HG03469 (cell line): ENCODE results near the gene TMEM184B.

Experiments
- ATAC-seq: cut with Tn5 transposase; IDR thresholded peaks from one replicate; pipeline ENCODE4 v1.9.1; 2021; ENCODE audit warnings: mild to moderate bottlenecking, moderate library complexity, moderate number of reproducible peaks; ENCODE audit not compliant: unreplicated experiment

TMEM184B gene

GRCh38 chr22:38228873-38229740, 43.7 kb downstream of the TMEM184B start:
- no peak for ATAC-seq

- no peak for ATAC-seq
Measured at GRCh38 chr22:38228326-38228872, 44.4 kb downstream of the TMEM184B start.

- no peak for ATAC-seq
Measured at GRCh38 chr22:38226853-38227649, 45.8 kb downstream of the TMEM184B start.

GRCh38 chr22:38223289-38223960, 49.4 kb downstream of the TMEM184B start:
- no peak for ATAC-seq

GRCh38 chr22:38222797-38223119, 50.1 kb downstream of the TMEM184B start:
- no peak for ATAC-seq

- no peak for ATAC-seq
Measured at GRCh38 chr22:38221908-38222796, 50.7 kb downstream of the TMEM184B start.

GRCh38 chr22:38221407-38221806, 51.4 kb downstream of the TMEM184B start:
- no peak for ATAC-seq

GRCh38 chr22:38220653-38221386, 52.0 kb downstream of the TMEM184B start:
- ATAC-seq: no peak

- no peak for ATAC-seq
Measured at GRCh38 chr22:38220163-38220562, 52.6 kb downstream of the TMEM184B start.

GRCh38 chr22:38219632-38220031, 53.2 kb downstream of the TMEM184B start:
- no peak for ATAC-seq

GRCh38 chr22:38218661-38219622, 53.9 kb downstream of the TMEM184B start:
- no peak for ATAC-seq

GRCh38 chr22:38215156-38216038, 57.4 kb downstream of the TMEM184B start:
- no peak for ATAC-seq

- ATAC-seq: no peak
Measured at GRCh38 chr22:38214302-38215056, 58.3 kb downstream of the TMEM184B start.

- no peak for ATAC-seq
Measured at GRCh38 chr22:38213990-38214301, 58.9 kb downstream of the TMEM184B start.

- ATAC-seq: no peak
Measured at GRCh38 chr22:38213319-38213989, 59.4 kb downstream of the TMEM184B start.

GRCh38 chr22:38212442-38212841, 60.4 kb downstream of the TMEM184B start:
- no peak for ATAC-seq
